ENCODE results near the gene MAGI1.

DNA sequence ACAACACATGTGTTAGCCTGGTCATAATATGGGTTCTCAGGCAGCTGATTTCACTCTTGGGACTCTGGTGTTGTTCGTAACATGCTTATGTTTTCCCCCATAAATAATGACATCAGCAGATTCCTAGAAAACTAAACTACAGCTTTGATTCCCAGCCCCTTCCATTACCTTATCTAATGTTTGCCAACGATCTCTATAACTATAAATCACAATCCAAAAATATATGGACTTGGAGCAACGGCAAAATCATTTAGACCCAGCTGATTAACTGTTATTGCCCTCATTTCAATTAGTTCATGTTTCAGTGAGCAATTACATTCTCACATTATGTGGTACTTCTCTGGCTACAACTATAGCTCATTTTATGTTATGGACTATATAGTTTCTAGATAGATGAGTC lies 531.3 kb downstream of the MAGI1 start:
- no peak for TF ChIP-seq POLR2A (IDR thresholded peaks at IDR 0.05)
- no peak for TF ChIP-seq CTCF (IDR thresholded peaks at IDR 0.05)
- no peak for TF ChIP-seq POLR2AphosphoS5 (IDR thresholded peaks at IDR 0.05)
